ENCODE results near the gene BICDL2. TPM values are rescaled to one million over a fixed set of nuclear protein-coding genes. Genes with fewer than 3 reads are reported as not detected.

The BICDL2 gene
- total and polyA plus RNA-seq, 2 of the 8 experiments (the other 6 are each of a cell fraction or from before 2014, with no cell fraction given) = 7.3 to 15.9 TPM

- Histone ChIP-seq H2BK12ac (ENCODE audit: low read depth, low read length) (no peak overlapping the region), H4K91ac (replicated peaks; ENCODE audit: insufficient read length, low read length) (no peak overlapping the region), H3K4me2 (ENCODE audit: insufficient read depth in 1 of 2, low read depth in 2 of 2, low read length in 2 of 2) (no peak overlapping the region), H3K79me2 (ENCODE audit: control insufficient read depth in 1 of 2, insufficient read depth in 2 of 2, low read length in 2 of 2) (no peaks in the 10 kb centered on the region), H2BK5ac (ENCODE audit: low read depth, low read length) (no peak overlapping the region), H2BK120ac (replicated peaks; ENCODE audit: low read depth, low read length) (no peak overlapping the region), H3K9me3 (ENCODE audit: insufficient read depth in 2 of 2, low read depth in 1 of 2, low read length in 1 of 2) (no peaks in the 10 kb centered on the region), H3K27me3 (replicated peaks in 1 of 4; ENCODE audit: control insufficient read depth in 3 of 4, extremely low read depth in 1 of 4, insufficient read depth in 3 of 4, low read length in 3 of 4) (no peaks in the 10 kb centered on the region; a peak in 1 of 7 replicates), H3K4me3 (ENCODE audit: extremely low read depth in 1 of 4, insufficient read depth in 2 of 4, low read depth in 3 of 4, low read length in 4 of 4) (no peak overlapping the region), H3K36me3 (ENCODE audit: control insufficient read depth in 2 of 4, insufficient read depth in 4 of 4, low read length in 3 of 4) (no peaks in the 10 kb centered on the region), H3K79me1 (ENCODE audit: low read depth, low read length) (no peaks in the 10 kb centered on the region), H2AFZ (ENCODE audit: low read length) (no peak overlapping the region), H3K9ac (replicated peaks in 1 of 4; ENCODE audit: extremely low read depth in 1 of 4, low read depth in 3 of 4, low read length in 3 of 4) (no peak overlapping the region), H2BK15ac (ENCODE audit: low read length) (no peak overlapping the region), H2AK5ac (ENCODE audit: low read depth, low read length) (0 out of 2 replicates have a peak overlapping the region, but pooled peaks have one; percentile 39), H3K18ac (ENCODE audit: extremely low read depth, low read length) (no peak overlapping the region), H3K56ac (replicated peaks; ENCODE audit: insufficient read length, low read depth, low read length) (no peak overlapping the region), H3K23me2 (ENCODE audit: low read depth, low read length) (no peaks in the 10 kb centered on the region), H2BK20ac (ENCODE audit: low read length) (no peak overlapping the region), H3K4ac (replicated peaks; ENCODE audit: insufficient read length, low read depth, low read length) (no peak overlapping the region), H4K8ac (ENCODE audit: extremely low read depth, insufficient read depth, low read length) (no peak overlapping the region), H3K4me1 (replicated peaks in 1 of 4; ENCODE audit: control insufficient read depth in 3 of 4, insufficient read depth in 4 of 4, low read length in 3 of 4) (peaks cover 0 to 4% (median 1%) of the 10 kb centered on the region in 4 experiments; a peak in 2 of 7 replicates), H3K27ac (ENCODE audit: low read depth, low read length) (no peak overlapping the region), H4K5ac (ENCODE audit: insufficient read length, low read depth, low read length) (no peak overlapping the region), H3K23ac (ENCODE audit: insufficient read length) (no peak overlapping the region), H3K14ac (ENCODE audit: insufficient read length) (no peak overlapping the region), H4K20me1 (replicated peaks in 1 of 2; ENCODE audit: control insufficient read depth in 1 of 2, insufficient read depth in 2 of 2, low read length in 2 of 2) (peaks cover 0 to under 1% of the 10 kb centered on the region in 2 experiments)
- ChIA-PET CTCF (ENCODE audit: partially characterized antibody) (interaction anchor here (1.2 to 2.7 kb wide), 2 partner anchors 12 to 38 kb away, joined by 4 to 13 read pairs; no protein-coding TSS in a partner anchor), POLR2A (ENCODE audit: partially characterized antibody) (interaction anchor here (0.8 to 3.8 kb wide), 5 partner anchors 9 to 29 kb away, joined by 3 to 31 read pairs (median 5); partner anchors contain the start of gene ZSCAN10)
- FAIRE-seq (no peak), DNase-seq (ENCODE audit: low read depth in 1 of 2, low spot score in 2 of 2) (no peak)
- 81% methylated on average over 4 of the region's 4 CpGs; no CpG with 5 or more reads in 1 of the 2 experiments for WGBS, 2 experiments (ENCODE audit: extremely low coverage in 1 of 2, insufficient coverage in 1 of 2, insufficient read length in 1 of 2, insufficient replicate concordance in 2 of 2, low coverage in 1 of 2, low lambda C conversion rate in 2 of 2, missing lambda C conversion rate in 1 of 2)
- TF ChIP-seq SIX5 (IDR thresholded peaks at IDR 0.05; ENCODE audit: low read depth, low read length) = no peak
- no peak for TF ChIP-seq KDM4A (IDR thresholded peaks at IDR 0.05; ENCODE audit: low read depth, low read length, severe bottlenecking)
- no peak for TF ChIP-seq RXRA (IDR thresholded peaks at IDR 0.05; ENCODE audit: insufficient read depth, low read depth, low read length)
- no peak for TF ChIP-seq EZH2 (IDR thresholded peaks at IDR 0.05; ENCODE audit: low read depth, low read length, severe bottlenecking)
- no peak for TF ChIP-seq EGR1 (IDR thresholded peaks at IDR 0.05; ENCODE audit: borderline replicate concordance, low read depth, low read length)
- TF ChIP-seq RFX5 (IDR thresholded peaks at IDR 0.05; ENCODE audit: borderline replicate concordance, low read depth, low read length) = no peak
- TF ChIP-seq SRF (IDR thresholded peaks at IDR 0.05; ENCODE audit: low read depth, low read length) = no peak
Observed at GRCh38 chr16:3068487-3068886, 31.7 kb upstream of the BICDL2 start.

Data from H1 (cell line).